BLaER1 (cell line): Measurements from ENCODE around the gene PITPNB.

Source experiments
- H3K27ac ChIP-seq: shearing (Covaris generic); formaldehyde crosslinking; 2 replicates; pipeline ENCODE4 v1.8.1; 2022
- H3K27me3 ChIP-seq: shearing (Covaris generic); formaldehyde crosslinking; 2 replicates; pipeline ENCODE4 v1.8.1; 2022
- H3K36me3 ChIP-seq: shearing (Covaris generic); formaldehyde crosslinking; 2 replicates; pipeline ENCODE4 v1.8.1; 2022
- H3K4me1 ChIP-seq: shearing (Covaris generic); formaldehyde crosslinking; 2 replicates; pipeline ENCODE4 v1.8.1; 2022
- H3K4me2 ChIP-seq: shearing (Covaris generic); formaldehyde crosslinking; 2 replicates; pipeline ENCODE4 v1.8.1; 2022
- H3K4me3 ChIP-seq: shearing (Covaris generic); formaldehyde crosslinking; 2 replicates; pipeline ENCODE4 v1.8.1; 2022
- H3K9ac ChIP-seq: shearing (Covaris generic); formaldehyde crosslinking; 2 replicates; pipeline ENCODE4 v1.8.1; 2022
- H3K9me3 ChIP-seq: shearing (Covaris generic); formaldehyde crosslinking; 2 replicates; pipeline ENCODE4 v1.8.1; 2022
- H4K20me1 ChIP-seq: shearing (Covaris generic); formaldehyde crosslinking; 2 replicates; pipeline ENCODE4 v1.8.1; 2022
- Cebpa-rat ChIP-seq: shearing (Covaris generic); IDR thresholded peaks from 2 replicates; pipeline ENCODE4 v1.8.1; 2022

PITPNB gene

GRCh38 chr22:27823221-27823620 is 95.8 kb downstream of the PITPNB start:
- Histone ChIP-seq H3K4me3 (no peak overlapping the region), H3K4me2 (no peak overlapping the region)
- no peak for TF ChIP-seq Cebpa-rat

GRCh38 chr22:27820896-27821866 is 97.9 kb downstream of the PITPNB start:
- Histone ChIP-seq H3K27ac (no peak overlapping the region), H3K9me3 (peaks cover 6% of the 10 kb centered on the region; the same call in 1 of the 2 replicates)
- TF ChIP-seq Cebpa-rat, result no peak

More at GRCh38 chr22:27823221-27823620, 95.8 kb downstream of the PITPNB start:
- Histone ChIP-seq H4K20me1 (no peaks in the 10 kb centered on the region), H3K36me3 (peaks cover 4% of the 10 kb centered on the region; the same call in 1 of the 2 replicates), H3K27ac (no peak overlapping the region), H3K9me3 (peaks cover 6% of the 10 kb centered on the region; the same call in 1 of the 2 replicates), H3K4me1 (no peaks in the 10 kb centered on the region), H3K9ac (no peak overlapping the region), H3K27me3 (no peaks in the 10 kb centered on the region)

GRCh38 chr22:27816552-27816951 is 102.5 kb downstream of the PITPNB start:
- no peaks in the 10 kb centered on the region for H4K20me1 ChIP-seq
- no peak overlapping the region for H3K27ac ChIP-seq
- no peak overlapping the region for H3K9ac ChIP-seq
- no peak overlapping the region for H3K4me3 ChIP-seq
- no peaks in the 10 kb centered on the region for H3K4me1 ChIP-seq
- no peaks in the 10 kb centered on the region for H3K27me3 ChIP-seq
- no peak for TF ChIP-seq Cebpa-rat
- no peaks in the 10 kb centered on the region for H3K36me3 ChIP-seq
- no peak overlapping the region for H3K4me2 ChIP-seq
- peaks cover 6% of the 10 kb centered on the region; the same call in 1 of the 2 replicates for H3K9me3 ChIP-seq

More at GRCh38 chr22:27820896-27821866, 97.9 kb downstream of the PITPNB start:
- no peaks in the 10 kb centered on the region for H4K20me1 ChIP-seq
- no peak overlapping the region for H3K4me2 ChIP-seq
- H3K36me3 ChIP-seq, result peaks cover 4% of the 10 kb centered on the region; the same call in 1 of the 2 replicates
- no peak overlapping the region for H3K4me3 ChIP-seq
- no peaks in the 10 kb centered on the region for H3K27me3 ChIP-seq
- no peaks in the 10 kb centered on the region for H3K4me1 ChIP-seq
- no peak overlapping the region for H3K9ac ChIP-seq

- no peak for TF ChIP-seq Cebpa-rat
- H3K4me1 ChIP-seq, result no peaks in the 10 kb centered on the region
- no peaks in the 10 kb centered on the region for H3K36me3 ChIP-seq
- H4K20me1 ChIP-seq, result no peaks in the 10 kb centered on the region
- H3K9ac ChIP-seq, result no peak overlapping the region
- no peaks in the 10 kb centered on the region for H3K27me3 ChIP-seq
- peaks cover 6% of the 10 kb centered on the region; the same call in 1 of the 2 replicates for H3K9me3 ChIP-seq
- no peak overlapping the region for H3K4me2 ChIP-seq
- no peak overlapping the region for H3K4me3 ChIP-seq
- H3K27ac ChIP-seq, result no peak overlapping the region
These were observed 103.1 kb downstream of the PITPNB start for GRCh38 chr22:27815826-27816530.

GRCh38 chr22:27814993-27815392 is 104.1 kb downstream of the PITPNB start:
- Histone ChIP-seq H3K4me3 (no peak overlapping the region), H3K9ac (no peak overlapping the region), H3K36me3 (no peaks in the 10 kb centered on the region), H3K27ac (no peak overlapping the region), H3K4me1 (no peaks in the 10 kb centered on the region), H3K27me3 (no peaks in the 10 kb centered on the region), H3K4me2 (no peak overlapping the region), H4K20me1 (no peaks in the 10 kb centered on the region), H3K9me3 (peaks cover under 1% of the 10 kb centered on the region; the same call in 1 of the 2 replicates)
- no peak for TF ChIP-seq Cebpa-rat

GRCh38 chr22:27811778-27812177 is 107.3 kb downstream of the PITPNB start:
- Histone ChIP-seq H3K36me3 (no peaks in the 10 kb centered on the region), H3K9me3 (no peaks in the 10 kb centered on the region), H3K4me1 (0 out of 2 replicates have a peak, but pooled peaks cover 4% of the 10 kb centered on the region), H3K27ac (no peak overlapping the region), H4K20me1 (no peaks in the 10 kb centered on the region), H3K9ac (no peak overlapping the region), H3K4me2 (no peak overlapping the region), H3K27me3 (no peaks in the 10 kb centered on the region), H3K4me3 (no peak overlapping the region)
- TF ChIP-seq Cebpa-rat, result no peak

GRCh38 chr22:27810609-27811151 is 108.4 kb downstream of the PITPNB start:
- TF ChIP-seq Cebpa-rat, result no peak
- Histone ChIP-seq H3K9ac (no peak overlapping the region), H3K4me2 (no peak overlapping the region), H4K20me1 (no peaks in the 10 kb centered on the region), H3K27ac (no peak overlapping the region), H3K36me3 (no peaks in the 10 kb centered on the region), H3K4me3 (no peak overlapping the region), H3K9me3 (no peaks in the 10 kb centered on the region), H3K27me3 (no peaks in the 10 kb centered on the region), H3K4me1 (0 out of 2 replicates have a peak, but pooled peaks cover 4% of the 10 kb centered on the region)

GRCh38 chr22:27809700-27810608 is 109.1 kb downstream of the PITPNB start:
- H3K4me3 ChIP-seq, result no peak overlapping the region
- H3K27me3 ChIP-seq, result no peaks in the 10 kb centered on the region
- H3K4me2 ChIP-seq, result no peak overlapping the region
- no peak for TF ChIP-seq Cebpa-rat
- H4K20me1 ChIP-seq, result no peaks in the 10 kb centered on the region
- H3K9ac ChIP-seq, result no peak overlapping the region
- no peaks in the 10 kb centered on the region for H3K9me3 ChIP-seq
- H3K4me1 ChIP-seq, result peaks cover 6% of the 10 kb centered on the region; the same call in 1 of the 2 replicates
- H3K27ac ChIP-seq, result no peak overlapping the region
- no peaks in the 10 kb centered on the region for H3K36me3 ChIP-seq

- Histone ChIP-seq H3K36me3 (no peaks in the 10 kb centered on the region), H3K9me3 (no peaks in the 10 kb centered on the region), H3K27ac (no peak overlapping the region), H3K4me2 (no peak overlapping the region), H3K27me3 (no peaks in the 10 kb centered on the region), H3K4me1 (peaks cover 13% of the 10 kb centered on the region), H4K20me1 (no peaks in the 10 kb centered on the region), H3K9ac (no peak overlapping the region), H3K4me3 (no peak overlapping the region)
- TF ChIP-seq Cebpa-rat, result no peak
These were observed 109.8 kb downstream of the PITPNB start for GRCh38 chr22:27809226-27809603.
